GM18951 (cell line): Measurements from ENCODE around the gene TMEM178B.

ENCODE experiments used
- POLR2A ChIP-seq: IDR thresholded peaks from 4 replicates; pipeline ENCODE4 v1.6.1; 2011; ENCODE audit warnings: mild to moderate bottlenecking; ENCODE audit not compliant: insufficient read length, insufficient read depth; ENCODE audit errors: extremely low read depth
- in situ Hi-C: fragments of 300-500 bp; cut with MboI; formaldehyde crosslinking; loops from one replicate; pipeline ENCODE4 v1.12.0; 2022; ENCODE audit warnings: low sequenced_read_pairs, mixed read lengths, inconsistent platforms; ENCODE audit not compliant: unreplicated experiment

The TMEM178B gene

GRCh38 chr7:141217938-141218337 is 144.1 kb downstream of the TMEM178B start:
- in situ Hi-C loops = no loop called here
- TF ChIP-seq POLR2A = no peak

GRCh38 chr7:141218941-141219340 is 145.1 kb downstream of the TMEM178B start:
- in situ Hi-C loops = no loop called here
- TF ChIP-seq POLR2A = no peak

GRCh38 chr7:141220263-141220880 is 146.5 kb downstream of the TMEM178B start:
- in situ Hi-C loops = no loop called here

GRCh38 chr7:141221007-141221612 is 147.2 kb downstream of the TMEM178B start:
- no peak for TF ChIP-seq POLR2A

More at GRCh38 chr7:141220263-141220880, 146.5 kb downstream of the TMEM178B start:
- no peak for TF ChIP-seq POLR2A

GRCh38 chr7:141225916-141226618 is 152.2 kb downstream of the TMEM178B start:
- in situ Hi-C loops = no loop called here
- TF ChIP-seq POLR2A = no peak

More at GRCh38 chr7:141221007-141221612, 147.2 kb downstream of the TMEM178B start:
- in situ Hi-C loops = no loop called here

- TF ChIP-seq POLR2A = no peak
- in situ Hi-C loops = no loop called here
Measured at GRCh38 chr7:141227454-141227853, 153.6 kb downstream of the TMEM178B start.

- in situ Hi-C loops = no loop called here
- TF ChIP-seq POLR2A = no peak
Measured at GRCh38 chr7:141228482-141228881, 154.6 kb downstream of the TMEM178B start.

- in situ Hi-C loops = no loop called here
- no peak for TF ChIP-seq POLR2A
Measured at GRCh38 chr7:141231018-141231792, 157.3 kb downstream of the TMEM178B start.

- in situ Hi-C loops = no loop called here
- TF ChIP-seq POLR2A = no peak
Measured at GRCh38 chr7:141232286-141233051, 158.6 kb downstream of the TMEM178B start.

GRCh38 chr7:141234335-141235105 is 160.7 kb downstream of the TMEM178B start:
- in situ Hi-C loops = no loop called here

GRCh38 chr7:141235656-141236055 is 161.8 kb downstream of the TMEM178B start:
- no peak for TF ChIP-seq POLR2A
- in situ Hi-C loops = no loop called here

More at GRCh38 chr7:141234335-141235105, 160.7 kb downstream of the TMEM178B start:
- no peak for TF ChIP-seq POLR2A
